DOHH2 (cell line): ENCODE results near the gene EXOSC2.

ENCODE experiments used
- EZH2phosphoT487 ChIP-seq: fragments of 200-600 bp; sonication (generic); IDR thresholded peaks from 2 replicates; pipeline ENCODE4 v1.6.1; 2017; ENCODE audit warnings: borderline replicate concordance, mild to moderate bottlenecking, antibody characterized with exemption, low read length, moderate library complexity, mixed read lengths
- TF ChIP-seq, protein P1 (sequence below): fragments of 200-600 bp; sonication (generic); IDR thresholded peaks from one replicate; pipeline ENCODE4 v1.5.1; 2014; ENCODE audit warnings: antibody characterized with exemption, mild to moderate bottlenecking, low read depth, low read length; ENCODE audit not compliant: poor library complexity, severe bottlenecking

- TF ChIP-seq, protein P1, sequence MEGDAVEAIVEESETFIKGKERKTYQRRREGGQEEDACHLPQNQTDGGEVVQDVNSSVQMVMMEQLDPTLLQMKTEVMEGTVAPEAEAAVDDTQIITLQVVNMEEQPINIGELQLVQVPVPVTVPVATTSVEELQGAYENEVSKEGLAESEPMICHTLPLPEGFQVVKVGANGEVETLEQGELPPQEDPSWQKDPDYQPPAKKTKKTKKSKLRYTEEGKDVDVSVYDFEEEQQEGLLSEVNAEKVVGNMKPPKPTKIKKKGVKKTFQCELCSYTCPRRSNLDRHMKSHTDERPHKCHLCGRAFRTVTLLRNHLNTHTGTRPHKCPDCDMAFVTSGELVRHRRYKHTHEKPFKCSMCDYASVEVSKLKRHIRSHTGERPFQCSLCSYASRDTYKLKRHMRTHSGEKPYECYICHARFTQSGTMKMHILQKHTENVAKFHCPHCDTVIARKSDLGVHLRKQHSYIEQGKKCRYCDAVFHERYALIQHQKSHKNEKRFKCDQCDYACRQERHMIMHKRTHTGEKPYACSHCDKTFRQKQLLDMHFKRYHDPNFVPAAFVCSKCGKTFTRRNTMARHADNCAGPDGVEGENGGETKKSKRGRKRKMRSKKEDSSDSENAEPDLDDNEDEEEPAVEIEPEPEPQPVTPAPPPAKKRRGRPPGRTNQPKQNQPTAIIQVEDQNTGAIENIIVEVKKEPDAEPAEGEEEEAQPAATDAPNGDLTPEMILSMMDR: no peak
- no peak for TF ChIP-seq EZH2phosphoT487
Measured at GRCh38 chr9:130703501-130703900, 9.9 kb downstream of the EXOSC2 start.
